SU-DHL-6 (cell line): Measurements from ENCODE around the gene TMC4.

Experiments used
- EZH2phosphoT487 ChIP-seq: fragments of 200-600 bp; sonication (generic), shearing (Covaris generic); conservative IDR thresholded peaks from 2 replicates; pipeline ENCODE4 v1.6.1; 2018; ENCODE audit warnings: mild to moderate bottlenecking, antibody characterized with exemption, low read length, moderate library complexity, mixed read lengths
- TF ChIP-seq, protein P1 (sequence below): fragments of 200-600 bp; sonication (generic); IDR thresholded peaks from one replicate; pipeline ENCODE4 v1.5.1; 2017; ENCODE audit warnings: antibody characterized with exemption, mild to moderate bottlenecking, low read length, moderate library complexity; ENCODE audit not compliant: insufficient read depth, poor library complexity, severe bottlenecking

DNA sequence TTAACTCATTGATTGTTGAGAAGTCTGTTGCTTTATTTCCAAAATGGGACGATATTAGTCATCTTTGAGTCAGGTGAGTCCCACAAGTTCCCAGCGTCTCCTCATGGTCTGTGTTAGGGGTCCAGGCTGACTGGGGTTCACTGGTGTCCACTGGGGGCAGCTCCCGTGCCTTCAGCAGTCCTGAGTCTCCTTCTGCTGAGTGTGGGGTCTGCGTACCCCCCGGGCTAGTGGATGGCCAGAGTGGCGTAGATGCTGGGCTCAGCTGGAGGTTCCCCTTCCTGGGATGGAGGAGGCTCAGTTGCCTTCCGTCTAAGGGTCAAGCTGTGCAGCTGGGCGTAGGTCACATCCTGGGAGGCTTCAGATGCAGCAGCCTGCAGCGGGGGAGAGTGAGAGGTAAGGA lies 43.9 kb upstream of the TMC4 start:
- TF ChIP-seq, protein P1, sequence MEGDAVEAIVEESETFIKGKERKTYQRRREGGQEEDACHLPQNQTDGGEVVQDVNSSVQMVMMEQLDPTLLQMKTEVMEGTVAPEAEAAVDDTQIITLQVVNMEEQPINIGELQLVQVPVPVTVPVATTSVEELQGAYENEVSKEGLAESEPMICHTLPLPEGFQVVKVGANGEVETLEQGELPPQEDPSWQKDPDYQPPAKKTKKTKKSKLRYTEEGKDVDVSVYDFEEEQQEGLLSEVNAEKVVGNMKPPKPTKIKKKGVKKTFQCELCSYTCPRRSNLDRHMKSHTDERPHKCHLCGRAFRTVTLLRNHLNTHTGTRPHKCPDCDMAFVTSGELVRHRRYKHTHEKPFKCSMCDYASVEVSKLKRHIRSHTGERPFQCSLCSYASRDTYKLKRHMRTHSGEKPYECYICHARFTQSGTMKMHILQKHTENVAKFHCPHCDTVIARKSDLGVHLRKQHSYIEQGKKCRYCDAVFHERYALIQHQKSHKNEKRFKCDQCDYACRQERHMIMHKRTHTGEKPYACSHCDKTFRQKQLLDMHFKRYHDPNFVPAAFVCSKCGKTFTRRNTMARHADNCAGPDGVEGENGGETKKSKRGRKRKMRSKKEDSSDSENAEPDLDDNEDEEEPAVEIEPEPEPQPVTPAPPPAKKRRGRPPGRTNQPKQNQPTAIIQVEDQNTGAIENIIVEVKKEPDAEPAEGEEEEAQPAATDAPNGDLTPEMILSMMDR, result no peak
- TF ChIP-seq EZH2phosphoT487, result no peak
